ENCODE data around the gene DDX31. TPM values are rescaled to one million over a fixed set of nuclear protein-coding genes. Genes with fewer than 3 reads are reported as not detected.

DDX31 gene
- total RNA-seq, 4 donors from 2014 or later, result 33.4 to 44.1 (median 36.0) TPM

DNA sequence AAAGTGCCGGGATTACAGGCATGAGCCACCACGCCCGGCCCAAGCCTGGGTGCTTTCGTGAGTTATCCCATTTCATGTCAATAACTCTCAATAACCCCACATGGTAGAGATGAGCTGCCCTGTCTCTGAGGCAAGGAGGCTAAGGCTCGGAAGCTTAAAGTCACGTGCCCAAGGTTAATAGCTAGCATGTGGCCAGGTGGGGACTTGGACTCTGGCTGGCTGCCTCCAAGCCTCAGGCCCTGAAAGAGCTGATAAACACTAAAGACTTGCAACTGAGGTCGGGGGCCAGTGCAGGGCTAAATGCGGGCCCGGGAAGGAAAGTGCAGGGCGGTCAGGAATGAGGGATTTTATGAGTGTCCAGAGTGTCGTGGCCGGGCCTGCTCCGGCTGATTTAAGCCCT is 118.2 kb downstream of the DDX31 start:
- H3K36me3 ChIP-seq, result no peaks in the 10 kb centered on the region
- peaks cover under 1% of the 10 kb centered on the region in 2 donors for H3K4me1 ChIP-seq
- intact Hi-C loops (cut with DNase I), result no loop called here
- TF ChIP-seq, protein P1, sequence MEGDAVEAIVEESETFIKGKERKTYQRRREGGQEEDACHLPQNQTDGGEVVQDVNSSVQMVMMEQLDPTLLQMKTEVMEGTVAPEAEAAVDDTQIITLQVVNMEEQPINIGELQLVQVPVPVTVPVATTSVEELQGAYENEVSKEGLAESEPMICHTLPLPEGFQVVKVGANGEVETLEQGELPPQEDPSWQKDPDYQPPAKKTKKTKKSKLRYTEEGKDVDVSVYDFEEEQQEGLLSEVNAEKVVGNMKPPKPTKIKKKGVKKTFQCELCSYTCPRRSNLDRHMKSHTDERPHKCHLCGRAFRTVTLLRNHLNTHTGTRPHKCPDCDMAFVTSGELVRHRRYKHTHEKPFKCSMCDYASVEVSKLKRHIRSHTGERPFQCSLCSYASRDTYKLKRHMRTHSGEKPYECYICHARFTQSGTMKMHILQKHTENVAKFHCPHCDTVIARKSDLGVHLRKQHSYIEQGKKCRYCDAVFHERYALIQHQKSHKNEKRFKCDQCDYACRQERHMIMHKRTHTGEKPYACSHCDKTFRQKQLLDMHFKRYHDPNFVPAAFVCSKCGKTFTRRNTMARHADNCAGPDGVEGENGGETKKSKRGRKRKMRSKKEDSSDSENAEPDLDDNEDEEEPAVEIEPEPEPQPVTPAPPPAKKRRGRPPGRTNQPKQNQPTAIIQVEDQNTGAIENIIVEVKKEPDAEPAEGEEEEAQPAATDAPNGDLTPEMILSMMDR (IDR thresholded peaks at IDR 0.05), result no peak
- DNase-seq, result no peak
- 70 to 76% methylated on average over 12 to 13 of the region's 13 CpGs for WGBS, 2 donors
- H3K9me3 ChIP-seq, result no peaks in the 10 kb centered on the region
- no peak overlapping the region for H3K4me3 ChIP-seq (replicated peaks in 1 of 3)
- H3K27me3 ChIP-seq, result no peaks in the 10 kb centered on the region
- no peak overlapping the region for H3K27ac ChIP-seq

DNA sequence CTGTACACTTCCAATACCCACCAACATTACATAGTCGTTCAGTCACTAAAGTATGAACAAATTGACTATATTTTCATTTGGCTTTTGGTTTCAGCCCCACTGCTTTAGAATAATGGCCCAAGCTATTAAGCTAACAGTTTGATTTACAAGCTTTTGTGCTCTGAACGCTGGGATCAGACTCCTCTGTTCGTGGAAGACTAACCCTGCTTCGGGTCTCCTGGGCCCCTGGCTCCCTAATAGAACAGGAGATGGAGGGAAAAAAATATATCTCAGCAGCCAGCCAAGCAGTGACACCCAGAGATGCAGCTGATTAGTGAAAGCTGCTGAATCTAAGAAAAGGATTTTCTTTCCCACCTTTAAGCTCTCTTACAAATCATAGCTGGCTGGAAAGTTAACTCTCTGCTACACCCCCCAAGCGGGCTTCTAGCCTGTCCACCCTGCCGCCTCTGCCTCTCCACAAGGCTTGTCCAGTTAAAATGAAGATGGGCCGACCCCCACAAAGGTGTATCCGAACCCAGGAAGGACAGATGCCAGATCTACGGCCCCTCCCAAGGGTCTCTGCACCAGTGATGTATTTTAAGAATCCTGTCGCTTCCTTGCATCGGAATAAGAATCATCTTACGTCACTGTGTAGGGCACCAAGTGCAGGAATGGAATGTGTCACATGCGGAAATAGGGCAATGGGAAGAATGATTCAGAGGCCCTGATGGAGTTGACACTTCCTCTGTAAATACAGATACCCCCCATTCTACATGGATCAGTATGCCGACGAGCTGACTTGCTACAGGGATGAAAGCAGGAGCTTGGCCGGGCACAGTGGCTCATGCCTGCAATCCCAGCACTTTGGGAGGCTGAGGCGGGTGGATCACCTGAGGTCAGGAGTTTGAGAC is 120.8 kb downstream of the DDX31 start:
- H3K36me3 ChIP-seq, result no peaks in the 10 kb centered on the region
- intact Hi-C loops (cut with DNase I), result no loop called here
- no peak overlapping the region for H3K27ac ChIP-seq
- WGBS, 2 donors, result 64 to 76% methylated on average over 16 to 17 of the region's 17 CpGs
- H3K4me1 ChIP-seq, result peaks cover 5 to 6% of the 10 kb centered on the region in 2 donors
- no peak overlapping the region for H3K4me3 ChIP-seq (replicated peaks in 1 of 3)
- TF ChIP-seq, protein P1 (IDR thresholded peaks at IDR 0.05), result no peak
- TF ChIP-seq POLR2A (IDR thresholded peaks at IDR 0.05), result no peak
- no peaks in the 10 kb centered on the region for H3K9me3 ChIP-seq
- no peak for DNase-seq
- H3K27me3 ChIP-seq, result no peaks in the 10 kb centered on the region

DNA sequence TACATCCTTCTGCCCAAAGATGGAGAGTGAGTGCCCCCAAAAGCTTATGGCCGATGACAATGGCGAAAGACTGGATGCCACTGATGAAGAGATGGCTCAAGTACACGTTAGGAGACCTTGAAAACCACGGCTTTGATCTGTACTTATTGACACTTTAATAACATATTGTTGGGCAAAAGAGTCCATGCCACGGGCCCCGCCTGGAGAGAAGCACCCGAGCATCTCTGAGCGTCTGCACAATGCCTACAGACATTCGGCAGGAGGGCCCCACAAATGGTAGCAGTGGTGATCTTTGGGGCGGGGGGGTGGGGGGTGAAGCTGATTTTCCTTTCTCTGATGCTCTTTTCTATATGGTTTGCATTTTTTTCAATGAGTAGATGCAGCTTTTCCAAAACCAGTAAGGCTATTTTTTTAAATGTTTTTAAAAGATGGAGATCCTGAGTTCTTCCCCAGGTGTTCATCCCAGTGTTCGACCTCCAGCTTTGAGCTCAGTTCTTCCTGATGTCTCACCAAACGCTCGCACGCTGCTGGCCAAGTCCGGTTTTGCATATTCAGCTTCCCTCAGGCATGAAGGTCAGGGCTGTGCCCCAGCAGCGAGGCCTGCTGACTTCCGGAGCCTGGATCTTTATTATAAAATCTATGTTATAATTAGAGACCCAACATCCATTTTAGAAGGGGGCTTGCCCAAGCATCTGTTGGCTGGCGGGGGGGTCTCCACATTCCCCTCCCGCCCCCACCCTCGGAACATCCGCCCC is 121.6 kb downstream of the DDX31 start:
- TF ChIP-seq POLR2A (IDR thresholded peaks at IDR 0.05), result no peak
- TF ChIP-seq, protein P1 (IDR thresholded peaks at IDR 0.05), result no peak
- no peaks in the 10 kb centered on the region for H3K36me3 ChIP-seq
- no peaks in the 10 kb centered on the region for H3K9me3 ChIP-seq
- no peak overlapping the region for H3K27ac ChIP-seq
- H3K27me3 ChIP-seq, result no peaks in the 10 kb centered on the region
- DNase-seq, result no peak
- H3K4me3 ChIP-seq (replicated peaks in 1 of 3), result no peak overlapping the region
- peaks cover 9 to 12% of the 10 kb centered on the region in 2 donors for H3K4me1 ChIP-seq
- WGBS, 2 donors, result 83 to 84% methylated on average over 21 of the region's 21 CpGs
- intact Hi-C loops (cut with DNase I), result no loop called here

DNA sequence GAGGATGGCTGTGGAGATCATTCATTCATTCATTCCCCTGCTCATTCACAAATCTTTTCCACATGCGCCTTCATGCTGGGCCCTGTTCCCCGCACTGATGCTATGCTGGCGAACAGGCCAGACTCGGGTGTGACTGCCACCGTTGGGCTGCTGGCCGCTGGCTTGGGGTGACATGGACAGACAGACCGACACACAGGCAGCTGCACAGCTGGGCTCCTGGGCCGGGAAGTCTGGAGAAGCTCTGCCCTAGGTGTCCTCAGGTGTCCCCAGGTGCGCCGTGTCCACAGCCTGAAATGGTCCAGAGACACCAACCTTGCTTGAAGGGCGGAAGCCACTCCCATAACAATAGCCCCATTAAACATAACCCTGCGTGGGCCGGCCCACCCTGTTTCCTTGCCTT is 122.3 kb downstream of the DDX31 start:
- intact Hi-C loops (cut with DNase I), result no loop called here
- TF ChIP-seq, protein P1 (IDR thresholded peaks at IDR 0.05), result no peak
- no peak for TF ChIP-seq POLR2A (IDR thresholded peaks at IDR 0.05)
- Histone ChIP-seq H3K9me3 (no peaks in the 10 kb centered on the region), H3K4me1 (peaks cover 9 to 13% of the 10 kb centered on the region in 2 donors), H3K27me3 (no peaks in the 10 kb centered on the region), H3K4me3 (replicated peaks in 1 of 3) (no peak overlapping the region), H3K36me3 (no peaks in the 10 kb centered on the region), H3K27ac (no peak overlapping the region)
- WGBS, 2 donors, result 94% methylated on average over 9 to 13 of the region's 13 CpGs
- no peak for DNase-seq

DNA sequence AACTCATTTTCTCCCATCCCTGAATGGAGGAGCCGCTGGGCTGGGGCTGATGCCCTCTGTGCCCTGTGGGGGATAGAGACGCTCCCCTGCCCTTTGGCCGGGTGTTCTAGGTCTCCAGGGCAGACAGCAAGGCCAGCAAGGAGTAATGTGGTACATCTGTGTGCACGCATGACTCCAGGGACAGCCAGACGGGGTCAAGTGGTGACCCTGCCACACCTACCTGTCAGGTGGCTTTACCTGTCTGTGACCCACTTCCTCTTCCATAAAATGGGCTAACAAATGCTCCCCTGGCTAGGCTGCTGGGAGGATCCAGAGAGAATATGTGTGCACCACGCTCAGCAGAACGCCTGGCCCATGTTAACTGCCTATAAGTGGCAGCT is 122.7 kb downstream of the DDX31 start:
- Histone ChIP-seq H3K27ac (no peak overlapping the region), H3K36me3 (no peaks in the 10 kb centered on the region), H3K4me1 (peaks cover 9 to 13% of the 10 kb centered on the region in 2 donors), H3K27me3 (no peaks in the 10 kb centered on the region), H3K9me3 (no peaks in the 10 kb centered on the region), H3K4me3 (replicated peaks in 1 of 3) (no peak overlapping the region)
- intact Hi-C loops (cut with DNase I), result no loop called here
- no peak for DNase-seq
- 87 to 100% methylated on average over 2 to 7 of the region's 7 CpGs for WGBS, 2 donors
- TF ChIP-seq POLR2A (IDR thresholded peaks at IDR 0.05), result no peak
- TF ChIP-seq, protein P1 (IDR thresholded peaks at IDR 0.05), result no peak

All from thyroid gland (tissue), 4 donors.